ENCODE results near the gene TMEM191C.
"Not testable (repeated sequence)": the region's sequence is repeated elsewhere in the genome, so short reads cannot be mapped to it uniquely, and the experiment has no call there.

DNA sequence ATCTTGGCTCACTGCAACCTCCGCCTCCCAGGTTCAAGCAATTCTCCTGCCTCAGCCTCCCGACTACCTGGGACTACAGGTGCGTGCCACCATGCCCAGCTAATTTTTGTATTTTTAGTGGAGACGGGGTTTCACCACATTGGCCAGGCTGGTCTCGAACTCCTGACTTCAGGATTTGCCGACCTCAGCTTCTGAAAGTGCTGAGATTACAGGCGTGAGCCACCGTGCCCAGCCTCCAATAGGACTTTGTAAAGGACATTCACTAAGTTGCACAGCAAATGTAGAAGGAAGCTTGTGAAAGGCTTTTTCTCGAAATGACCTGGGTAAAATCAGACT lies 12.2 kb upstream of the TMEM191C start:
- TF ChIP-seq, protein P1, sequence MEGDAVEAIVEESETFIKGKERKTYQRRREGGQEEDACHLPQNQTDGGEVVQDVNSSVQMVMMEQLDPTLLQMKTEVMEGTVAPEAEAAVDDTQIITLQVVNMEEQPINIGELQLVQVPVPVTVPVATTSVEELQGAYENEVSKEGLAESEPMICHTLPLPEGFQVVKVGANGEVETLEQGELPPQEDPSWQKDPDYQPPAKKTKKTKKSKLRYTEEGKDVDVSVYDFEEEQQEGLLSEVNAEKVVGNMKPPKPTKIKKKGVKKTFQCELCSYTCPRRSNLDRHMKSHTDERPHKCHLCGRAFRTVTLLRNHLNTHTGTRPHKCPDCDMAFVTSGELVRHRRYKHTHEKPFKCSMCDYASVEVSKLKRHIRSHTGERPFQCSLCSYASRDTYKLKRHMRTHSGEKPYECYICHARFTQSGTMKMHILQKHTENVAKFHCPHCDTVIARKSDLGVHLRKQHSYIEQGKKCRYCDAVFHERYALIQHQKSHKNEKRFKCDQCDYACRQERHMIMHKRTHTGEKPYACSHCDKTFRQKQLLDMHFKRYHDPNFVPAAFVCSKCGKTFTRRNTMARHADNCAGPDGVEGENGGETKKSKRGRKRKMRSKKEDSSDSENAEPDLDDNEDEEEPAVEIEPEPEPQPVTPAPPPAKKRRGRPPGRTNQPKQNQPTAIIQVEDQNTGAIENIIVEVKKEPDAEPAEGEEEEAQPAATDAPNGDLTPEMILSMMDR (IDR thresholded peaks at IDR 0.05) = not testable (repeated sequence)
- TF ChIP-seq POLR2A (IDR thresholded peaks at IDR 0.05; ENCODE audit: low read depth); POLR2AphosphoS5 (IDR thresholded peaks at IDR 0.05); EP300 (IDR thresholded peaks at IDR 0.05): not testable (repeated sequence)
